ENCODE data around the gene MRPL52.
"Not testable (repeated sequence)": the region's sequence is repeated elsewhere in the genome, so short reads cannot be mapped to it uniquely, and the experiment has no call there.

MRPL52 gene

GRCh38 chr14:22849212-22849819 is 19.6 kb downstream of the MRPL52 start:
- H3K4me3 ChIP-seq (ENCODE audit: low read depth, low read length) = no peak overlapping the region
- DNase-seq (ENCODE audit: low read depth) = no peak

GRCh38 chr14:22850944-22851764 is 21.5 kb downstream of the MRPL52 start:
- DNase-seq (ENCODE audit: low read depth) = peak; percentile 93
- no peak overlapping the region for H3K4me3 ChIP-seq (ENCODE audit: low read depth, low read length)

GRCh38 chr14:22852178-22852577 is 22.5 kb downstream of the MRPL52 start:
- not testable (repeated sequence) for H3K4me3 ChIP-seq (ENCODE audit: low read depth, low read length); DNase-seq (ENCODE audit: low read depth)

GRCh38 chr14:22852599-22852939 is 22.9 kb downstream of the MRPL52 start:
- DNase-seq (ENCODE audit: low read depth) = no peak
- H3K4me3 ChIP-seq (ENCODE audit: low read depth, low read length) = no peak overlapping the region

- no peak for DNase-seq (ENCODE audit: low read depth)
- H3K4me3 ChIP-seq (ENCODE audit: low read depth, low read length) = peak overlapping the region; percentile 48
Measured at GRCh38 chr14:22852940-22853767, 23.5 kb downstream of the MRPL52 start.

GRCh38 chr14:22854296-22854695 is 24.6 kb downstream of the MRPL52 start:
- DNase-seq (ENCODE audit: low read depth); H3K4me3 ChIP-seq (ENCODE audit: low read depth, low read length): not testable (repeated sequence)

GRCh38 chr14:22854963-22855724 is 25.5 kb downstream of the MRPL52 start:
- H3K4me3 ChIP-seq (ENCODE audit: low read depth, low read length) = no peak overlapping the region
- no peak for DNase-seq (ENCODE audit: low read depth)

GRCh38 chr14:22856428-22856827 is 26.7 kb downstream of the MRPL52 start:
- DNase-seq (ENCODE audit: low read depth) = no peak
- H3K4me3 ChIP-seq (ENCODE audit: low read depth, low read length) = no peak overlapping the region

- H3K4me3 ChIP-seq (ENCODE audit: low read depth, low read length) = not testable (repeated sequence)
Measured at GRCh38 chr14:22860377-22860776, 30.7 kb downstream of the MRPL52 start.

GRCh38 chr14:22861651-22862050 is 32.0 kb downstream of the MRPL52 start:
- no peak overlapping the region for H3K4me3 ChIP-seq (ENCODE audit: low read depth, low read length)
- DNase-seq (ENCODE audit: low read depth) = no peak

More at GRCh38 chr14:22860377-22860776, 30.7 kb downstream of the MRPL52 start:
- DNase-seq (ENCODE audit: low read depth) = not testable (repeated sequence)

- H3K4me3 ChIP-seq (ENCODE audit: low read depth, low read length) = no peak overlapping the region
- no peak for DNase-seq (ENCODE audit: low read depth)
Measured at GRCh38 chr14:22864979-22865378, 35.3 kb downstream of the MRPL52 start.

- H3K4me3 ChIP-seq (ENCODE audit: low read depth, low read length) = no peak overlapping the region
- no peak for DNase-seq (ENCODE audit: low read depth)
Measured at GRCh38 chr14:22865424-22866405, 36.0 kb downstream of the MRPL52 start.

- no peak overlapping the region for H3K4me3 ChIP-seq (ENCODE audit: low read depth, low read length)
- DNase-seq (ENCODE audit: low read depth) = no peak
Measured at GRCh38 chr14:22866874-22867273, 37.2 kb downstream of the MRPL52 start.

- H3K4me3 ChIP-seq (ENCODE audit: low read depth, low read length) = peak overlapping the region; percentile 90
- no peak for DNase-seq (ENCODE audit: low read depth)
Measured at GRCh38 chr14:22870811-22871223, 41.1 kb downstream of the MRPL52 start.

- DNase-seq (ENCODE audit: low read depth) = no peak
Measured at GRCh38 chr14:22871224-22872032, 41.7 kb downstream of the MRPL52 start, which contains the start of gene LRP10. Gene LRP10 (plus strand): TSS chr14:22871740. CDS start chr14:22872304, 564 bp downstream.

GRCh38 chr14:22872033-22872832 is 42.5 kb downstream of the MRPL52 start:
- no peak for DNase-seq (ENCODE audit: low read depth)
- H3K4me3 ChIP-seq (ENCODE audit: low read depth, low read length) = peak overlapping the region; percentile 90

More at GRCh38 chr14:22871224-22872032, 41.7 kb downstream of the MRPL52 start, which contains the start of gene LRP10:
- H3K4me3 ChIP-seq (ENCODE audit: low read depth, low read length) = peak within 1 kb of the TSS; percentile 90

Measured in skeletal muscle cell (primary cell).